Liver (tissue), 3 donors: ENCODE measurements around the gene SAP30.

Experiments used
- CTCF ChIP-seq: fragments of 150-350 bp; IDR thresholded peaks from 2 replicates; pipeline ENCODE4 v1.5.1; 2017; ENCODE audit warnings: improper control_type of control experiment, low read depth, low read length; ENCODE audit not compliant: missing input control
- GABPA ChIP-seq, 2 donors: IDR thresholded peaks in 1 of 2; conservative IDR thresholded peaks in 1 of 2; 2 replicates each; pipeline ENCODE4 v1.6.1; 2016; ENCODE audit warnings: antibody characterized with exemption in 2 of 2, mild to moderate bottlenecking in 1 of 2, moderate library complexity in 1 of 2
- MAX ChIP-seq: IDR thresholded peaks from 2 replicates; pipeline ENCODE4 v1.6.1; 2016; ENCODE audit warnings: antibody characterized with exemption
- RXRA ChIP-seq, 2 donors: IDR thresholded peaks; 2 replicates each; pipeline ENCODE4 v1.6.1; 2017 to 2018; ENCODE audit warnings: antibody characterized with exemption in 2 of 2, mild to moderate bottlenecking in 1 of 2
- TAF1 ChIP-seq: conservative IDR thresholded peaks from 2 replicates; pipeline ENCODE4 v1.6.1; 2016; ENCODE audit warnings: antibody characterized with exemption, mild to moderate bottlenecking
- YY1 ChIP-seq: IDR thresholded peaks from 2 replicates; pipeline ENCODE4 v1.6.1; 2016; ENCODE audit warnings: antibody characterized with exemption, mild to moderate bottlenecking
- ZBTB33 ChIP-seq: IDR thresholded peaks from 2 replicates; pipeline ENCODE4 v1.6.1; 2016; ENCODE audit warnings: antibody characterized with exemption
- donor health status: healthy.
- donor health status: healthy.

- TF ChIP-seq ZBTB33: no peak
- no peak for TF ChIP-seq YY1
- TF ChIP-seq CTCF: no peak
- no peak for TF ChIP-seq MAX
- no peak for TF ChIP-seq RXRA (IDR thresholded peaks at IDR 0.05)
- no peak for TF ChIP-seq GABPA (IDR thresholded peaks at IDR 0.05 in 1 of 2, conservative IDR thresholded peaks at IDR 0.05 in 1 of 2)
- no peak for TF ChIP-seq TAF1
Measured at GRCh38 chr4:173334891-173335752, 35.6 kb upstream of the SAP30 start.
